ENCODE measurements around the gene ARAP1. TPM values are rescaled to one million over a fixed set of nuclear protein-coding genes. Genes with fewer than 3 reads are reported as not detected.

Gene ARAP1
- total and polyA plus RNA-seq, 2 of the 8 experiments (the other 6 are each of a cell fraction or from before 2014, with no cell fraction given): 25.7 to 61.6 TPM

DNA sequence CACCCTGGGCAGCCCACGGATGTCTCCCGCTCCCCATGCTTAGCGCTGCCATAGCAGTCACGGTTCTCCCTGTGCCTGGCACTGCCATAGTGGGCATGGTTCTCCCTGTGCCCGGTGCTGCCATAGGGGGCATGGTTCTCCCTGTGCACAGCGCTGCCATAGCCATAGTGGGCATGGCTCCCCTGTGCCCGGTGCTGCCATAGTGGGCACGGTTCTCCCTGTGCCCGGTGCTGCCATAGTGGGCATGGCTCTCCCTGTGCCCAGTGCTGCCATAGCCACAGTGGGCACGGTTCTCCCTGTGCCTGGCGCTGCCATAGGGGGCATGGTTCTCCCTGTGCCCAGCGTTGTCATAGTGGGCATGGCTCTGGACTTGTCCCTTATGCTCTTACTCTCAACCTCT lies 19.9 kb upstream of the ARAP1 start (continued):
- TF ChIP-seq, protein P1, sequence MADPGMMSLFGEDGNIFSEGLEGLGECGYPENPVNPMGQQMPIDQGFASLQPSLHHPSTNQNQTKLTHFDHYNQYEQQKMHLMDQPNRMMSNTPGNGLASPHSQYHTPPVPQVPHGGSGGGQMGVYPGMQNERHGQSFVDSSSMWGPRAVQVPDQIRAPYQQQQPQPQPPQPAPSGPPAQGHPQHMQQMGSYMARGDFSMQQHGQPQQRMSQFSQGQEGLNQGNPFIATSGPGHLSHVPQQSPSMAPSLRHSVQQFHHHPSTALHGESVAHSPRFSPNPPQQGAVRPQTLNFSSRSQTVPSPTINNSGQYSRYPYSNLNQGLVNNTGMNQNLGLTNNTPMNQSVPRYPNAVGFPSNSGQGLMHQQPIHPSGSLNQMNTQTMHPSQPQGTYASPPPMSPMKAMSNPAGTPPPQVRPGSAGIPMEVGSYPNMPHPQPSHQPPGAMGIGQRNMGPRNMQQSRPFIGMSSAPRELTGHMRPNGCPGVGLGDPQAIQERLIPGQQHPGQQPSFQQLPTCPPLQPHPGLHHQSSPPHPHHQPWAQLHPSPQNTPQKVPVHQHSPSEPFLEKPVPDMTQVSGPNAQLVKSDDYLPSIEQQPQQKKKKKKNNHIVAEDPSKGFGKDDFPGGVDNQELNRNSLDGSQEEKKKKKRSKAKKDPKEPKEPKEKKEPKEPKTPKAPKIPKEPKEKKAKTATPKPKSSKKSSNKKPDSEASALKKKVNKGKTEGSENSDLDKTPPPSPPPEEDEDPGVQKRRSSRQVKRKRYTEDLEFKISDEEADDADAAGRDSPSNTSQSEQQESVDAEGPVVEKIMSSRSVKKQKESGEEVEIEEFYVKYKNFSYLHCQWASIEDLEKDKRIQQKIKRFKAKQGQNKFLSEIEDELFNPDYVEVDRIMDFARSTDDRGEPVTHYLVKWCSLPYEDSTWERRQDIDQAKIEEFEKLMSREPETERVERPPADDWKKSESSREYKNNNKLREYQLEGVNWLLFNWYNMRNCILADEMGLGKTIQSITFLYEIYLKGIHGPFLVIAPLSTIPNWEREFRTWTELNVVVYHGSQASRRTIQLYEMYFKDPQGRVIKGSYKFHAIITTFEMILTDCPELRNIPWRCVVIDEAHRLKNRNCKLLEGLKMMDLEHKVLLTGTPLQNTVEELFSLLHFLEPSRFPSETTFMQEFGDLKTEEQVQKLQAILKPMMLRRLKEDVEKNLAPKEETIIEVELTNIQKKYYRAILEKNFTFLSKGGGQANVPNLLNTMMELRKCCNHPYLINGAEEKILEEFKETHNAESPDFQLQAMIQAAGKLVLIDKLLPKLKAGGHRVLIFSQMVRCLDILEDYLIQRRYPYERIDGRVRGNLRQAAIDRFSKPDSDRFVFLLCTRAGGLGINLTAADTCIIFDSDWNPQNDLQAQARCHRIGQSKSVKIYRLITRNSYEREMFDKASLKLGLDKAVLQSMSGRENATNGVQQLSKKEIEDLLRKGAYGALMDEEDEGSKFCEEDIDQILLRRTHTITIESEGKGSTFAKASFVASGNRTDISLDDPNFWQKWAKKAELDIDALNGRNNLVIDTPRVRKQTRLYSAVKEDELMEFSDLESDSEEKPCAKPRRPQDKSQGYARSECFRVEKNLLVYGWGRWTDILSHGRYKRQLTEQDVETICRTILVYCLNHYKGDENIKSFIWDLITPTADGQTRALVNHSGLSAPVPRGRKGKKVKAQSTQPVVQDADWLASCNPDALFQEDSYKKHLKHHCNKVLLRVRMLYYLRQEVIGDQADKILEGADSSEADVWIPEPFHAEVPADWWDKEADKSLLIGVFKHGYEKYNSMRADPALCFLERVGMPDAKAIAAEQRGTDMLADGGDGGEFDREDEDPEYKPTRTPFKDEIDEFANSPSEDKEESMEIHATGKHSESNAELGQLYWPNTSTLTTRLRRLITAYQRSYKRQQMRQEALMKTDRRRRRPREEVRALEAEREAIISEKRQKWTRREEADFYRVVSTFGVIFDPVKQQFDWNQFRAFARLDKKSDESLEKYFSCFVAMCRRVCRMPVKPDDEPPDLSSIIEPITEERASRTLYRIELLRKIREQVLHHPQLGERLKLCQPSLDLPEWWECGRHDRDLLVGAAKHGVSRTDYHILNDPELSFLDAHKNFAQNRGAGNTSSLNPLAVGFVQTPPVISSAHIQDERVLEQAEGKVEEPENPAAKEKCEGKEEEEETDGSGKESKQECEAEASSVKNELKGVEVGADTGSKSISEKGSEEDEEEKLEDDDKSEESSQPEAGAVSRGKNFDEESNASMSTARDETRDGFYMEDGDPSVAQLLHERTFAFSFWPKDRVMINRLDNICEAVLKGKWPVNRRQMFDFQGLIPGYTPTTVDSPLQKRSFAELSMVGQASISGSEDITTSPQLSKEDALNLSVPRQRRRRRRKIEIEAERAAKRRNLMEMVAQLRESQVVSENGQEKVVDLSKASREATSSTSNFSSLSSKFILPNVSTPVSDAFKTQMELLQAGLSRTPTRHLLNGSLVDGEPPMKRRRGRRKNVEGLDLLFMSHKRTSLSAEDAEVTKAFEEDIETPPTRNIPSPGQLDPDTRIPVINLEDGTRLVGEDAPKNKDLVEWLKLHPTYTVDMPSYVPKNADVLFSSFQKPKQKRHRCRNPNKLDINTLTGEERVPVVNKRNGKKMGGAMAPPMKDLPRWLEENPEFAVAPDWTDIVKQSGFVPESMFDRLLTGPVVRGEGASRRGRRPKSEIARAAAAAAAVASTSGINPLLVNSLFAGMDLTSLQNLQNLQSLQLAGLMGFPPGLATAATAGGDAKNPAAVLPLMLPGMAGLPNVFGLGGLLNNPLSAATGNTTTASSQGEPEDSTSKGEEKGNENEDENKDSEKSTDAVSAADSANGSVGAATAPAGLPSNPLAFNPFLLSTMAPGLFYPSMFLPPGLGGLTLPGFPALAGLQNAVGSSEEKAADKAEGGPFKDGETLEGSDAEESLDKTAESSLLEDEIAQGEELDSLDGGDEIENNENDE (IDR thresholded peaks at IDR 0.05; ENCODE audit: insufficient replicate concordance, low read length): no peak
- no peak for TF ChIP-seq SP1 (IDR thresholded peaks at IDR 0.05; ENCODE audit: low read depth, low read length)
- no peak for TF ChIP-seq BCL11A (IDR thresholded peaks at IDR 0.05; ENCODE audit: low read depth in 2 of 2, low read length in 2 of 2)
- TF ChIP-seq CBX5 (IDR thresholded peaks at IDR 0.05; ENCODE audit: low read depth, low read length): no peak

All from H1 (cell line).